ENCODE results near the gene EML4.

GRCh38 chr2:42225573-42225972 is 56.4 kb downstream of the EML4 start:
- no peak for TF ChIP-seq POLR2AphosphoS5 (IDR thresholded peaks at IDR 0.05; ENCODE audit: low read depth, low read length)
- no peak for TF ChIP-seq DPF2 (CRISPR knock-in tag; IDR thresholded peaks at IDR 0.05; ENCODE audit: borderline replicate concordance, low read depth)
- no peak for TF ChIP-seq CTCF (CRISPR knock-in tag; IDR thresholded peaks at IDR 0.05)
- TF ChIP-seq ZBED4 (CRISPR knock-in tag; IDR thresholded peaks at IDR 0.05; ENCODE audit: borderline replicate concordance), result no peak
- TF ChIP-seq PRPF4 (IDR thresholded peaks at IDR 0.05; ENCODE audit: low read depth, low read length, poor library complexity, severe bottlenecking), result no peak
- TF ChIP-seq POLR2A (IDR thresholded peaks at IDR 0.05; ENCODE audit: insufficient read depth in 1 of 2, low read depth in 2 of 2, low read length in 2 of 2), result no peak
- TF ChIP-seq THYN1 (CRISPR knock-in tag; IDR thresholded peaks at IDR 0.05; ENCODE audit: borderline replicate concordance, low read depth), result no peak
- no peak for TF ChIP-seq GTF2F1 (IDR thresholded peaks at IDR 0.05; ENCODE audit: low read length)

Data from HepG2 (cell line).